Ecto neural progenitor cell (in vitro differentiated cells): ENCODE measurements around the gene TMEM270.

ENCODE experiments used
- DNase-seq: peaks from one replicate; pipeline ENCODE4 v3.0.0-alpha.2; 2018; ENCODE audit warnings: low spot score

TMEM270 gene

GRCh38 chr7:73887762-73888161 lies 26.8 kb downstream of the TMEM270 start:
- DNase-seq, result no peak

GRCh38 chr7:73888959-73889358 lies 28.0 kb downstream of the TMEM270 start:
- no peak for DNase-seq

- DNase-seq, result no peak
Measured at GRCh38 chr7:73890555-73891147, 29.7 kb downstream of the TMEM270 start.

GRCh38 chr7:73891178-73891885 lies 30.4 kb downstream of the TMEM270 start:
- DNase-seq, result no peak

GRCh38 chr7:73892003-73892999 lies 31.3 kb downstream of the TMEM270 start:
- DNase-seq, result no peak

GRCh38 chr7:73893342-73894101 lies 32.6 kb downstream of the TMEM270 start:
- DNase-seq, result no peak

GRCh38 chr7:73894166-73894565 lies 33.2 kb downstream of the TMEM270 start:
- DNase-seq, result no peak

- DNase-seq, result no peak
Measured at GRCh38 chr7:73894733-73895551, 34.0 kb downstream of the TMEM270 start.

GRCh38 chr7:73895626-73896025 lies 34.7 kb downstream of the TMEM270 start:
- DNase-seq, result no peak

- DNase-seq, result no peak
Measured at GRCh38 chr7:73896454-73896853, 35.5 kb downstream of the TMEM270 start.

GRCh38 chr7:73899731-73900142 lies 38.8 kb downstream of the TMEM270 start:
- DNase-seq, result no peak

- DNase-seq, result no peak
Measured at GRCh38 chr7:73900286-73900685, 39.3 kb downstream of the TMEM270 start.

GRCh38 chr7:73901231-73901822 lies 40.4 kb downstream of the TMEM270 start:
- no peak for DNase-seq

GRCh38 chr7:73901823-73902597 lies 41.1 kb downstream of the TMEM270 start:
- no peak for DNase-seq

- DNase-seq, result no peak
Measured at GRCh38 chr7:73903321-73904218, 42.6 kb downstream of the TMEM270 start.

- DNase-seq, result no peak
Measured at GRCh38 chr7:73904219-73905137, 43.5 kb downstream of the TMEM270 start.

GRCh38 chr7:73905360-73905759 lies 44.4 kb downstream of the TMEM270 start:
- peak; percentile 45 for DNase-seq

GRCh38 chr7:73906874-73907273 lies 45.9 kb downstream of the TMEM270 start:
- DNase-seq, result peak; percentile 45
